ENCODE results near the gene KANK2.

GRCh38 chr19:11180346-11180745 lies 17.0 kb downstream of the KANK2 start:
- TF ChIP-seq TAF1 (IDR thresholded peaks at IDR 0.05; ENCODE audit: low read depth, low read length) (no peak), POLR2AphosphoS5 (IDR thresholded peaks at IDR 0.05; ENCODE audit: low read depth, low read length) (no peak), POLR2A (IDR thresholded peaks at IDR 0.05; ENCODE audit: low read depth, low read length) (no peak), POU2F2 (IDR thresholded peaks at IDR 0.05; ENCODE audit: low read depth, low read length) (no peak), SPI1 (IDR thresholded peaks at IDR 0.05; ENCODE audit: low read depth, low read length) (no peak)

All from GM12891 (cell line).